HAP-1 (cell line): ENCODE data around the gene ALDH9A1.

ENCODE experiments used
- DNase-seq, 2 experiments: peaks; one replicate each; pipeline ENCODE4 v3.0.0-alpha.2; 2016 to 2020; ENCODE audit warnings: low spot score in 2 of 2
- H3K27me3 ChIP-seq: fragments of 250-450 bp; sonication (Bioruptor Pico); 2 replicates; pipeline ENCODE4 v1.5.1; 2020; ENCODE audit warnings: low read depth, mild to moderate bottlenecking, moderate library complexity
- H3K36me3 ChIP-seq: fragments of 250-450 bp; sonication (Bioruptor Pico); replicated peaks from 2 replicates; pipeline ENCODE4 v1.5.1; 2020; ENCODE audit warnings: mild to moderate bottlenecking
- H3K4me1 ChIP-seq: fragments of 250-450 bp; sonication (Bioruptor Pico); 2 replicates; pipeline ENCODE4 v1.5.1; 2020; ENCODE audit warnings: mild to moderate bottlenecking
- H3K4me3 ChIP-seq: fragments of 250-450 bp; sonication (Bioruptor Pico); 2 replicates; pipeline ENCODE4 v1.5.1; 2020; ENCODE audit warnings: mild to moderate bottlenecking, moderate library complexity
- H3K9me3 ChIP-seq: fragments of 250-450 bp; sonication (Bioruptor Pico); 2 replicates; pipeline ENCODE4 v1.5.1; 2020; ENCODE audit warnings: mild to moderate bottlenecking, moderate library complexity
- in situ Hi-C: fragments of 300-500 bp; cut with MboI; formaldehyde crosslinking; loops from 3 replicates; pipeline ENCODE4 v1.14.3; 2020; ENCODE audit warnings: low sequenced_read_pairs, inconsistent platforms, mixed read lengths

ALDH9A1 gene

DNA sequence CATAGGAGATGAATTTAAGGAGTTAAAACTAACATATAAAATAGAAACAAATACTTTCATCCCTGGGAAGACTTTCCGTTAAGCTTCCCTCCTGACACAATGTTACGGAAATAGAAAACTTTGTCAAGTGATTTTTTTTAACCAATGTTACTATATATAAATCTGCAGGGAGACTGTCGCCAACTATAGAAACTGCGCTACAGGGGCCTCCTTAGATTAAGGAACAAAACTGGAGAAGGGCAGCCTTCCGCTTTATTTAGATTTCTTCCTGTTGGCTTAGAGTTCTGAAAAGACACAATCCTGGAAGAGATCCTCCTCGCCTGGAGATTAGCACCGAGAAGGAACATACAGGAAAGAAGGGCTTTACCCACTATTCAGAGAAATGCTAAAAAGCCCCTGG, 65.9 kb downstream of the ALDH9A1 start:
- Histone ChIP-seq H3K9me3 (no peaks in the 10 kb centered on the region), H3K36me3 (no peaks in the 10 kb centered on the region), H3K4me3 (peak overlapping the region; percentile 59), H3K4me1 (peaks cover 19% of the 10 kb centered on the region), H3K27me3 (no peaks in the 10 kb centered on the region)
- peak; percentile 9 to 10 for DNase-seq
- in situ Hi-C loops: no loop called here

DNA sequence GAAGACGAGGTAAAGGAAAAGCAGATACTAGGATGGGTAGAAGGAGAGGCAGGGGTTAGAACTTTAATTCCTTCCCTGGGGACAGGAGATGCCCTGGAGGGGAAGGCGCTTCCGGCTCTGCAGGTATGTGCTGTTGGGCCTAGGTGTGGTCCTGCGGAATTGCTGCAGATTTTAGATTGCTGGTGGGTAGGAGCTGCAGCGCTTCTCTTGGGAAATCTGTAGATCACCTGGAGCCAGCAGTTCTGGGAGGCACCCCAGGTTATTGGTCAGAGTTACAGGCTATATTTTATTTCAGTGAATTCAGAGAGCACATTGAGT, 66.3 kb downstream of the ALDH9A1 start:
- peaks cover 19% of the 10 kb centered on the region for H3K4me1 ChIP-seq
- DNase-seq: no peak
- H3K27me3 ChIP-seq: no peaks in the 10 kb centered on the region
- peak overlapping the region; percentile 59 for H3K4me3 ChIP-seq
- no peaks in the 10 kb centered on the region for H3K36me3 ChIP-seq
- in situ Hi-C loops: no loop called here
- no peaks in the 10 kb centered on the region for H3K9me3 ChIP-seq

DNA sequence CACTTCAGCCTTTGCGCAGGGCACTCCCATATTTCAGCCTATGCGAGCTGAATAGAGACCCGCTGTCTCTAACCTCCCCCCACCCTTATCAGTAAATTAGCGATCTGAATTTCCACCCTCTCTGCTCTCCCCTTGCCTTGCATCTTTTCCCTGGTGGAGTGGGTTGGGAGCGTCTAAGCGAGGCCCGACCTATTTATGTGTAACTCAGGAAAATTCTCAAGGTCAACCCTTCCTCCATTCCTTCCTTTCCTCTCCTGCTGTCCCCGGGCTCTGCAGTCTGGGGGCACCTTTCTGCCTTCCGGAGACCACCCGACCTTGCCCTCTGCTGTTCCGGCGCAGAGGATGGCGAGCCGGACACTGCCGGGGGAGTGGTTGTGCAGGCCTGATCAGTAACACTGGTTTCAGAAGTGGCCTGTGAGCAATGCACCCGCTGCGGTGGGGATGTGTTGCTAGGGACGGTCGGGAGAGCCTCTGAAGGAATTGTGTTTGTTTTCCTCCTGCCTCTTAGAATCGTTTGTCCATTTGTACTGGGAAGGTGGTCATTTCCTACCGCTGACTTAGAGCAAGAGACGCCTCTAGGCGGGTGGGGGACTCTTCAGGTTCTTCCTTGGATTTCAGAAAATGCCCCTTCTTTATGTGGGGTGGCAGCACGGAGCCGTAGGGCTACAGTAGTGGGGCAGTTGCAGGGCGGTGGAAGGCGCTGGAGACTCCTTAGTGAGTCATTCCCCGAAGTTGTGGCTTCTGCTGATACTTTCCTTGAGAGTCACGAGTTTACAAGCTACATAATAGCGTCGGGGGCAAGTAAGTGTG, 66.8 kb downstream of the ALDH9A1 start:
- peak; percentile 10 to 57 for DNase-seq
- peaks cover 19% of the 10 kb centered on the region for H3K4me1 ChIP-seq
- in situ Hi-C loops: no loop called here
- peak overlapping the region; percentile 59 for H3K4me3 ChIP-seq
- H3K9me3 ChIP-seq: no peaks in the 10 kb centered on the region
- H3K36me3 ChIP-seq: no peaks in the 10 kb centered on the region
- H3K27me3 ChIP-seq: no peaks in the 10 kb centered on the region

DNA sequence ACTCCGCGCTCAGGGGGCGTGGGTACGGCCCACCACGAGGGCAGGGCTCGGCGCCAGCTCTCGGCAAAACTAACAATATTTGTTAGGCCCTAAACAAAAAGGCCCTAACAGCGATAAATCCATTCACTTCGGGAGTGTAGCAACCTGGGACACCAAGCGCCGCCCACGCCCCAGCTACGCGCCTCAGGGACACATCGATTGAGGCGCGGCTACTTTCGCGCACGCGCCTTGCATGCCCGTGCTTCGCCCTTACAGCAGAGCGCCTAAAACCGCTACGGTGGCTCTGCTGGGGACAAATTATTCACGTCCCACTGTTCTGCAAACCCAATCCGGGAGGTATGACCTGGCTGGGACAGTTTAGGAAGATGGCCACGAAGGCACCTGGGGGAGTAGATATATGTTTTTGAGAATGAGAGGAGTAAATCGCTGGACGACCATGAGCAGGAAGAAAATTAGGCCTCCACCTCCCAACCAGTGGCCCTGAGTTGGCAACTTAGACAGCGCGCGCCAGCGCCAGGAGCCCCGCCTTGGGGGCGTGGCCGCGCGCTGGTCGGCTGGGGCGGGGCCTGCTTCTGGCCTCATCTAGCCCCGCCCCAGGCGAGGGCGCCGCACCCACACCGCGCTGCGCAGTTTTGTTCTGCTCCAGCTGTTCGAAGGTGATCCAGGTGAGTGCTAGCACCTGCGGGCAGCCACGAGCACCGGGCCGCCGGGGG, 67.6 kb downstream of the ALDH9A1 start, which contains the start of gene MGST3:
TSS of gene MGST3 (plus strand) at position 606 of the 713 bp plus-strand sequence. CDS start 18,614 bp downstream, outside the sequence.
- Histone ChIP-seq H3K36me3 (no peaks in the 10 kb centered on the region), H3K4me3 (peak within 1 kb of the TSS; percentile 59), H3K4me1 (peaks cover 19% of the 10 kb centered on the region), H3K9me3 (no peaks in the 10 kb centered on the region), H3K27me3 (no peaks in the 10 kb centered on the region)
- in situ Hi-C loops: no loop called here
- DNase-seq: peak; percentile 89 to 94

DNA sequence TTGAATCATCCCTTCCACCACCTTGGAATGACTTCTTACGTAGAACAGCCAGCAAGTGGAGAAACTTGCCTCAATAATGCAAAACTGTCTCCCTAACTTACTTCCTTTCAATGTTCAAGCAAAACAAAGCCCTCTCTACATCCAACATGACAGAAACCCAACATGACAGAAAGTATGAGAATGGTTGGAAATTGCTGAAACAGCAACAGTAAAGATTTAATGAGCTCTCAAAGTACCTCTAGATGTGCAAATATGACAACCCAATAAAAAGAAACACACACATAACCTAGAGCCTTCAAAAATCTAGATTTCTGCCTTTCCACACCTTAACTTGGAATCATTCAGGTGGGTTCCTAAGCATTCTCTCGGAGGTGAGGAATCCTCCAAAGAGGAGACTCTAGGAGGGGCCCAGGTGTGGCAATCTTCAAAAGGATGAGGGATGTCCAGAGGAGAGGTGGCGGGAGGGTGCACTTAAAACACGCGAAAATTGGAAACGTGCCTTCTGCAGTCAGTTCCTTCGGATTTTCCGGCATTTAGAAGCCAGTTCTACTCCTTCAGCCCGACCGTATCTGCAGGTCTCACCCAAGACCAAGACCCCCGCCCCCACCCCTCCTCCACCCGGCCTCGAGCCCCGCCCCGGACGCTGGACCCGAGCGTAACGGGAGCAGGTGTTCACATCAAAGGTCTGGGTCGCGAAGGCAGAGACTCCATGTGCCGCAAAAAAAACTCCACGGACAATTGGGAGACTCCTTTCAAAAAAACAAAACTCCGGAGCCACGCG, 68.3 kb downstream of the ALDH9A1 start:
- peak overlapping the region; percentile 59 for H3K4me3 ChIP-seq
- H3K27me3 ChIP-seq: no peaks in the 10 kb centered on the region
- no peaks in the 10 kb centered on the region for H3K9me3 ChIP-seq
- H3K36me3 ChIP-seq: no peaks in the 10 kb centered on the region
- no peak for DNase-seq
- peaks cover 19% of the 10 kb centered on the region for H3K4me1 ChIP-seq
- in situ Hi-C loops: no loop called here

DNA sequence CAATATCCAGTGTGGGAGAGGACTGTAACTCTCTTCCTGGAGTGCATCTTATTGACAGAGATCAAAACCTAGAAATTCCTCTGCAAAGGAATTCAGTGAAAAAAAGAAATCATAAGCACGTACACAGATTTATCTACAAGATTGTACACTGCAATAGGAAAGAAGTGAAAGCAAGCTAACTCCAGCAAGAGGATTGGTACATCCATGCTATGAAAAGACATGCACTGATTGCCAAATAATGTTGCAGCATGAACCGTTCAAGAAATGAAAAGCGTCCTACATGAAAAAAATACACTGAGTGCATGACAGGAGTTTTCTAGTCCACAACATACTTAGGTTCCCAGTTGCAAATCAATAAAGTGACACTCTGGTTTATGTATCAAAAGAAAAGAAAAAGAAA, 69.2 kb downstream of the ALDH9A1 start:
- in situ Hi-C loops: no loop called here
- H3K36me3 ChIP-seq: no peaks in the 10 kb centered on the region
- H3K27me3 ChIP-seq: no peaks in the 10 kb centered on the region; the same call in 1 of the 2 replicates
- H3K9me3 ChIP-seq: no peaks in the 10 kb centered on the region
- peaks cover 19% of the 10 kb centered on the region for H3K4me1 ChIP-seq
- DNase-seq: no peak
- H3K4me3 ChIP-seq: no peak overlapping the region

DNA sequence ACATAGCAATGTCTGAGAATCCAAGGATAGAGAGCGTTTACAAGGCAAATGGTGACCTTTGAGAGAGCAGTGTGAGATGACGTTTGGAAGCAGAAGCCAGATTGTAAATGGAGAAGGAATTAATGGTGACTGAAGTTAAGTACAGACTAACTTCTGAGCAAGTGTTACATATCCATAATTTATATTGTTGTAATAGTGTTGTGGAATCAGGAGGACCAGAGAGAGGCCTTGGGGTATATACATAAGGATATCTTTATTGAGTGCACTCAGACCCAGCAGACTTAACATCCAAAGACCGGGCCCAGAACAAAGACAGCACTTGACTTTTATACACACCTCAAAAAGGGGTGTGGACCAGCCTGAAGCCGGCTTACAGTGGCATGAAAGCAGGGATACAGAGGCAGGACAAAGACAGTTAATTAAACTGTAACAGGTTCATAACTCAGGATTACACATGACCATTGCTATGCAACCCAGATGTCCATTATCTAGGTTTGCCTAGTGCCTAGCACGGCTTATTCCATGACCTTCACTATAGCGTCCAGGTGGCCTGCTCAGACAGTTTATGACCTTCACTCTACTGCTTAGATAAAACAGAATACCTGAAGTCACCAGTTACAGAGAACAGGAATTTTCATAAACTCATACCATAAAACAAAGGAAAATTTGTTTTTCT, 70.1 kb downstream of the ALDH9A1 start:
- Histone ChIP-seq H3K9me3 (no peaks in the 10 kb centered on the region), H3K4me1 (peaks cover 19% of the 10 kb centered on the region), H3K36me3 (no peaks in the 10 kb centered on the region), H3K27me3 (no peaks in the 10 kb centered on the region; the same call in 1 of the 2 replicates), H3K4me3 (no peak overlapping the region)
- peak in 1 of 2 experiments; percentile 47 for DNase-seq
- in situ Hi-C loops: no loop called here

DNA sequence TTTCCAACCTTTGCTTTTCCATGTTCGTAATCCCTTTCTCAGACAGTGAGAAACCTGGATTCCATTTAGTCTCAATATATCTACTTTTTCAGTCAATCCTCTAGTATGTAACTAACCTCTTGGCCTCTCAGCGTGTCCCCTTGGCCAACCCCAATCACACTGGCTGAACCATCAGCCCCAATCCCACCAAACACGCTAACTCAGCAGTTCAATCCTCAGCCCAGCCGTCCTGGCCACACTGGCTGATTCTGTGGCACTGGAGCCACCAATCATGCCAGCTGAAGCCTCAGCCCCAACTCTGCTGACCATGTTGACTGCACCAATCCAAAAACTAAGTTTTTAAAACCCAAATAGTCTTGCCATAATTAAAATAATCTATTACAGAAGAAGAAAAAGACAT, 73.9 kb downstream of the ALDH9A1 start:
- in situ Hi-C loops: no loop called here

DNA sequence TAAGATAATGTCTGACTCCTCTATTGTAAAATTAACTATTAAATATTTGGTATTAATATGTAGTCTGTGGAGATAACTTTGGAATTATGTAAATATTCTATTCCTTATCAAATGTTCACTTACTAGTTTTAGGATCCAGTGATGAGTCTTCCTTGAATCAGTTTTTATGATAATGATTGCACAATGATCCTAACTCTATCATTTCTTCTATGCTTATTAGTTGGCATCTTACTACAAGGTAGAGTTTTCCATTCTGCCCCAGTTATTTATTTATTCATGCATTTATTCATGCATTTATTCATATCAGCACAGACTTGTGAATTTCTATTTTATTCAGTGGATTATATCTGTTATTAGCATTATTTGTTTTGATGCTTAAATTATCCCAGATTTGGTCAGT, 74.7 kb downstream of the ALDH9A1 start:
- in situ Hi-C loops: no loop called here
- Histone ChIP-seq H3K4me1 (peaks cover 8% of the 10 kb centered on the region), H3K36me3 (no peaks in the 10 kb centered on the region), H3K9me3 (no peaks in the 10 kb centered on the region), H3K27me3 (peaks cover 5% of the 10 kb centered on the region; the same call in 1 of the 2 replicates), H3K4me3 (no peak overlapping the region)
- no peak for DNase-seq

More for the DNA sequence above, 73.9 kb downstream of the ALDH9A1 start:
- no peak for DNase-seq
- H3K9me3 ChIP-seq: no peaks in the 10 kb centered on the region
- peaks cover 5% of the 10 kb centered on the region; the same call in 1 of the 2 replicates for H3K27me3 ChIP-seq
- H3K4me3 ChIP-seq: no peak overlapping the region
- no peaks in the 10 kb centered on the region for H3K36me3 ChIP-seq
- H3K4me1 ChIP-seq: peaks cover 13% of the 10 kb centered on the region

DNA sequence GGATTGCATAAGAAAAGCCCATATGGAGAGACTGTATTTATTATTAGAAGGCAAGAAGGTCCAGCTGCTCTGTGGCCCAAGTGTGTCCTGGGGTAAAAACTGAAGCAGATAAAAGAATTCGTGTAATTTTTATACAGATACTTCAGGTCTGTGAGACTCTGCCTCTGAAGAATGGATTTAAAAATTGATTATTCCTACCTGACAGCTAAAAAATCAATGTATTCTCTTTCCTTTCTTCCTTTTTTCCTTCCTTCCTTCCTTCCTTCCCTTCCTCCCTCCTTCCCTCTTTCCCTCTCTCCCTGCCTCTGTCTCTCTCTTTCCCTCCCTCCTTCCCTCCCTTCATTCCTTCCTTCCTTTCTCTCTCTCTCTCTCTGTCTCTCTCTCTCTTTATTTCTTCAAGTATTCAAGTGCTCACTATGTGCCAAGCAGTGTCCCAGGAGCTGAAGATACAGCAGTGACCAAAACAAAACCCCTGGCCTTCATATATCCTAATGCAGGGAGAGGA, 78.7 kb downstream of the ALDH9A1 start:
- Histone ChIP-seq H3K4me3 (no peak overlapping the region), H3K27me3 (peaks cover 5% of the 10 kb centered on the region; the same call in 1 of the 2 replicates), H3K9me3 (no peaks in the 10 kb centered on the region), H3K36me3 (no peaks in the 10 kb centered on the region), H3K4me1 (no peaks in the 10 kb centered on the region)
- in situ Hi-C loops: no loop called here
- DNase-seq: no peak

DNA sequence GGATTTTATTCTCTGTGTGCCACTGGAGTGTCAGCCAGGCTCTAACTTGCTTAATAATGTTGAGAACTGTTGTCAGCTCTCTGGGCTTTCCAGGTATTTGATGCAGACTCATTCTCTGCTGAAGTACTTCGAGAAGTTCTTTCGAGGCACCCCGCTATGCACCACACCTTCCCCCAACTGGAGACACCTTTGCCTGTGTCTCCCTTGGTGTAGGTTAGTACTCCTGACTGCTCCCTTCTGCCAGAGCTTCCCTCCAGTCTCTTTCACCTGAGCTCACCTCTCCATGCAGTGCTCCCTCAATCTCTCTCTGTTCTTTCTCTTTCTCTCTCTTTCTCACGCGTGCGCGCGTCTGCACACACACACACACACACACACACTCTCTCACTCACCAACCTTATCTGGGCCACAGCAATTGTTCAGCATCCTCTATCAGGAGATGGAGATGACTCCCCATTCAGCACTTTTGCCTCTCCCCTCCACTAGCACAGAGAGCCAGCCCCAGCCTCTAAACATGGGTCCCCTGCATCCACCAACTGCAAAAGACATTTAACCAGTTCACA, 81.3 kb downstream of the ALDH9A1 start:
- Histone ChIP-seq H3K9me3 (no peaks in the 10 kb centered on the region), H3K36me3 (no peaks in the 10 kb centered on the region), H3K4me3 (no peak overlapping the region), H3K4me1 (no peaks in the 10 kb centered on the region), H3K27me3 (no peaks in the 10 kb centered on the region)
- in situ Hi-C loops: no loop called here
- DNase-seq: no peak

DNA sequence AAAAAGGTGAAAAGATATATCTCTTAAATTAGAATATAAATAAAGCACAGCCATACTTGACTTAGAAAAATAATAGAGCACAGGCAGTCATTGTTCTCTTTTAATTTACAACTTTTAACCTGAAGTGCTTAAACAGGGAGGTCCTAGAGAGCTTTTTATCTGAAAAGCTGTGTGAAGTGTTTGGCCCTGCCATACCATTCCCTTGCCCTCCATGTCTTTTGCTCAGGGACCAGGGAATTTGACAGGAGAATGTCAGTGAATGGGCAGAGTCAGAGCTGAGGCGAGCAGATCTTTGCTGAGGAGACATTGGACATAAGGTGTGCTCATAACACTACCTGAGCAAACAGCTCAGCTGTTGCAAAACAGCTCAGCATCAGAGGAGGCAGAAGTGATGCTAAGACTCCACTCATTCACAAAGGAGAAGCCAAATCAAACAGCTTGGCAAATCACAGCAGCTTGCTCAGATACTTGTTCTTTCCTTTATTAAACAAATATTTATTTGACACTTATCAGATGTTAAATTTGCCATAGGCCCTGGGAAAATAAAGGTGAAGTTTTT, 82.2 kb downstream of the ALDH9A1 start:
- in situ Hi-C loops: no loop called here
- Histone ChIP-seq H3K36me3 (no peaks in the 10 kb centered on the region), H3K27me3 (no peaks in the 10 kb centered on the region; the same call in 1 of the 2 replicates), H3K4me3 (no peak overlapping the region), H3K4me1 (no peaks in the 10 kb centered on the region), H3K9me3 (no peaks in the 10 kb centered on the region)
- no peak for DNase-seq
